Measurements from ENCODE around the gene EEF1A1. TPM values are rescaled to one million over a fixed set of nuclear protein-coding genes. Genes with fewer than 3 reads are reported as not detected.
A peak's percentile ranks its signal among the peaks of the same experiment; 100 is the strongest.
"Not testable (repeated sequence)": the region's sequence is repeated elsewhere in the genome, so short reads cannot be mapped to it uniquely, and the experiment has no call there.

EEF1A1 gene
- total RNA-seq, 2 experiments from 2014 or later: 7,440 to 7,455 TPM

- Mint-ChIP-seq H3K27me3 (peaks cover 10% of the 10 kb centered on the region), H3K4me3 (no peak overlapping the region), H3K4me1 (peaks cover 13% of the 10 kb centered on the region), H3K36me3 (ENCODE audit: low read depth) (peaks cover 4% of the 10 kb centered on the region), H3K9me3 (no peaks in the 10 kb centered on the region), H3K27ac (no peak overlapping the region)
- POLR2A ChIA-PET: interaction anchor here (0.7 to 7.5 kb wide), 4 partner anchors 9 to 129 kb away, joined by 3 to 93 read pairs (median 6); no protein-coding TSS in a partner anchor
- no peak for DNase-seq
- CTCF ChIA-PET: interaction anchor here (0.6 to 4.3 kb wide), 2 partner anchors 19 to 127 kb away, joined by 3 to 21 read pairs; partner anchors contain the start of gene SLC17A5
Observed at GRCh38 chr6:73525546-73526330, 4.9 kb upstream of the EEF1A1 start.

GRCh38 chr6:73523434-73524123 lies 2.7 kb upstream of the EEF1A1 start:
- DNase-seq: peak; percentile 83
- H3K4me3 Mint-ChIP-seq: peak overlapping the region; percentile 89
- ChIA-PET POLR2A (interaction anchor here (0.6 to 13.6 kb wide), 23 partner anchors 12 to 1761 kb away, joined by 3 to 191 read pairs (median 4); partner anchors contain the start of genes CGAS, MTO1 and SLC17A5), CTCF (interaction anchor here (0.9 to 5.2 kb wide), 8 partner anchors 8 to 130 kb away, joined by 3 to 40 read pairs (median 5); partner anchors contain the start of gene SLC17A5)
- H3K4me1 Mint-ChIP-seq: peaks cover 27% of the 10 kb centered on the region
- peaks cover 6% of the 10 kb centered on the region for H3K27me3 Mint-ChIP-seq
- H3K36me3 Mint-ChIP-seq (ENCODE audit: low read depth): peaks cover 25% of the 10 kb centered on the region
- no peaks in the 10 kb centered on the region for H3K9me3 Mint-ChIP-seq
- H3K27ac Mint-ChIP-seq: peak overlapping the region; percentile 97

- H3K4me3 Mint-ChIP-seq: peak overlapping the region; percentile 89
- H3K27ac Mint-ChIP-seq: peak overlapping the region; percentile 97
- H3K27me3 Mint-ChIP-seq: no peaks in the 10 kb centered on the region
- no peaks in the 10 kb centered on the region for H3K9me3 Mint-ChIP-seq
- no peak for DNase-seq
- ChIA-PET POLR2A (interaction anchor here (0.8 to 13.6 kb wide), 38 partner anchors 8 to 212 kb away, joined by 3 to 191 read pairs (median 5); partner anchors contain the start of genes CGAS, MTO1 and SLC17A5), CTCF (interaction anchor here (1.1 to 5.2 kb wide), 7 partner anchors 12 to 132 kb away, joined by 3 to 40 read pairs (median 12); partner anchors contain the start of genes MTO1 and SLC17A5)
- peaks cover 41% of the 10 kb centered on the region for H3K4me1 Mint-ChIP-seq
- peaks cover 43% of the 10 kb centered on the region for H3K36me3 Mint-ChIP-seq (ENCODE audit: low read depth)
Observed at GRCh38 chr6:73521351-73521985, 636 bp upstream of the EEF1A1 start.

GRCh38 chr6:73519926-73520687 lies 725 bp downstream of the EEF1A1 start:
- ChIA-PET CTCF (interaction anchor here (0.9 to 5.2 kb wide), 4 partner anchors 58 to 133 kb away, joined by 6 to 40 read pairs (median 17); partner anchors contain the start of genes MTO1 and SLC17A5), POLR2A (interaction anchor here (0.6 to 13.6 kb wide), 36 partner anchors 8 to 1764 kb away, joined by 3 to 191 read pairs (median 5); partner anchors contain the start of genes CGAS, KHDC1, MTO1 and SLC17A5)
- Mint-ChIP-seq H3K4me1 (peaks cover 55% of the 10 kb centered on the region), H3K36me3 (ENCODE audit: low read depth) (peaks cover 57% of the 10 kb centered on the region), H3K4me3 (peak overlapping the region; percentile 89), H3K9me3 (no peaks in the 10 kb centered on the region), H3K27me3 (no peaks in the 10 kb centered on the region), H3K27ac (peak overlapping the region; percentile 97)
- DNase-seq: peak; percentile 84

GRCh38 chr6:73518982-73519881 lies 1.6 kb downstream of the EEF1A1 start:
- not testable (repeated sequence) for H3K27me3 Mint-ChIP-seq, DNase-seq, H3K9me3 Mint-ChIP-seq
- Mint-ChIP-seq H3K36me3 (ENCODE audit: low read depth) (peaks cover 63% of the 10 kb centered on the region), H3K4me1 (peaks cover 58% of the 10 kb centered on the region), H3K4me3 (peak overlapping the region; percentile 89), H3K27ac (peak overlapping the region; percentile 97)
- CTCF ChIA-PET: interaction anchor here (0.9 to 3.8 kb wide), 3 partner anchors 92 to 134 kb away, joined by 6 to 40 read pairs (median 8); partner anchors contain the start of gene SLC17A5
- POLR2A ChIA-PET: interaction anchor here (0.7 to 13.6 kb wide), 19 partner anchors 7 to 134 kb away, joined by 3 to 191 read pairs (median 7); partner anchors contain the start of genes CGAS, MTO1 and SLC17A5

- H3K27me3 Mint-ChIP-seq, H3K9me3 Mint-ChIP-seq, DNase-seq: not testable (repeated sequence)
- ChIA-PET POLR2A (interaction anchor here (0.6 to 13.6 kb wide), 9 partner anchors 9 to 135 kb away, joined by 3 to 191 read pairs (median 6); partner anchors contain the start of genes CGAS, MTO1 and SLC17A5), CTCF (interaction anchor here (3.0 kb wide), 1 partner anchor 135 kb away, joined by 8 read pairs; no protein-coding TSS in a partner anchor)
- Mint-ChIP-seq H3K4me1 (peaks cover 53% of the 10 kb centered on the region), H3K4me3 (peak overlapping the region; percentile 89), H3K27ac (peak overlapping the region; percentile 97), H3K36me3 (ENCODE audit: low read depth) (peaks cover 64% of the 10 kb centered on the region)
Observed at GRCh38 chr6:73518100-73518981, 2.5 kb downstream of the EEF1A1 start.

GRCh38 chr6:73516514-73517489 lies 4.0 kb downstream of the EEF1A1 start:
- Mint-ChIP-seq H3K4me3 (peak overlapping the region; percentile 46), H3K27me3 (no peaks in the 10 kb centered on the region), H3K27ac (peak overlapping the region; percentile 75), H3K4me1 (peaks cover 53% of the 10 kb centered on the region), H3K36me3 (ENCODE audit: low read depth) (peaks cover 67% of the 10 kb centered on the region), H3K9me3 (no peaks in the 10 kb centered on the region)
- ChIA-PET POLR2A (interaction anchor here (0.7 to 13.6 kb wide), 14 partner anchors 8 to 221 kb away, joined by 3 to 191 read pairs (median 4); partner anchors contain the start of genes CGAS, MTO1 and SLC17A5), CTCF (interaction anchor here (0.6 to 5.4 kb wide), 6 partner anchors 42 to 136 kb away, joined by 3 to 53 read pairs (median 4); partner anchors contain the start of gene MTO1)
- no peak for DNase-seq

GRCh38 chr6:73515204-73515655 lies 5.6 kb downstream of the EEF1A1 start:
- Mint-ChIP-seq H3K36me3 (ENCODE audit: low read depth) (peaks cover 58% of the 10 kb centered on the region), H3K4me3 (no peak overlapping the region), H3K9me3 (no peaks in the 10 kb centered on the region), H3K27me3 (no peaks in the 10 kb centered on the region), H3K4me1 (peaks cover 55% of the 10 kb centered on the region), H3K27ac (peak overlapping the region; percentile 75)
- no peak for DNase-seq
- POLR2A ChIA-PET: interaction anchor here (0.6 to 13.6 kb wide), 18 partner anchors 7 to 180 kb away, joined by 3 to 191 read pairs (median 5); partner anchors contain the start of genes CGAS, EEF1A1, MTO1 and SLC17A5
- CTCF ChIA-PET: interaction anchor here (0.6 to 5.4 kb wide), 18 partner anchors 9 to 229 kb away, joined by 3 to 53 read pairs (median 4); partner anchors contain the start of genes MTO1 and SLC17A5

GRCh38 chr6:73514746-73515110 lies 6.1 kb downstream of the EEF1A1 start:
- H3K27ac Mint-ChIP-seq: peak overlapping the region; percentile 75
- CTCF ChIA-PET: interaction anchor here (0.9 to 5.4 kb wide), 10 partner anchors 9 to 139 kb away, joined by 3 to 53 read pairs (median 6); partner anchors contain the start of genes MTO1 and SLC17A5
- H3K27me3 Mint-ChIP-seq: no peaks in the 10 kb centered on the region
- no peaks in the 10 kb centered on the region for H3K9me3 Mint-ChIP-seq
- DNase-seq: no peak
- no peak overlapping the region for H3K4me3 Mint-ChIP-seq
- POLR2A ChIA-PET: interaction anchor here (1.0 to 13.6 kb wide), 16 partner anchors 8 to 158 kb away, joined by 3 to 191 read pairs (median 11); partner anchors contain the start of genes CGAS, EEF1A1, MTO1 and SLC17A5
- peaks cover 53% of the 10 kb centered on the region for H3K36me3 Mint-ChIP-seq (ENCODE audit: low read depth)
- peaks cover 52% of the 10 kb centered on the region for H3K4me1 Mint-ChIP-seq

Measured in activated CD4-positive, alpha-beta memory T cell treated with anti-CD3 and anti-CD28 coated beads, Interleukin-2, amount 10 ng/mL, durations not matched to agents 7 days and 5 days (primary cell).